ENCODE measurements around the gene RPL3. TPM values are rescaled to one million over a fixed set of nuclear protein-coding genes. Genes with fewer than 3 reads are reported as not detected.
A peak's percentile ranks its signal among the peaks of the same experiment; 100 is the strongest.

The RPL3 gene
- total and polyA plus RNA-seq, 2 donors (not counting 1 experiment from before 2014, with no cell fraction given), result 2,665 to 5,418 TPM

DNA sequence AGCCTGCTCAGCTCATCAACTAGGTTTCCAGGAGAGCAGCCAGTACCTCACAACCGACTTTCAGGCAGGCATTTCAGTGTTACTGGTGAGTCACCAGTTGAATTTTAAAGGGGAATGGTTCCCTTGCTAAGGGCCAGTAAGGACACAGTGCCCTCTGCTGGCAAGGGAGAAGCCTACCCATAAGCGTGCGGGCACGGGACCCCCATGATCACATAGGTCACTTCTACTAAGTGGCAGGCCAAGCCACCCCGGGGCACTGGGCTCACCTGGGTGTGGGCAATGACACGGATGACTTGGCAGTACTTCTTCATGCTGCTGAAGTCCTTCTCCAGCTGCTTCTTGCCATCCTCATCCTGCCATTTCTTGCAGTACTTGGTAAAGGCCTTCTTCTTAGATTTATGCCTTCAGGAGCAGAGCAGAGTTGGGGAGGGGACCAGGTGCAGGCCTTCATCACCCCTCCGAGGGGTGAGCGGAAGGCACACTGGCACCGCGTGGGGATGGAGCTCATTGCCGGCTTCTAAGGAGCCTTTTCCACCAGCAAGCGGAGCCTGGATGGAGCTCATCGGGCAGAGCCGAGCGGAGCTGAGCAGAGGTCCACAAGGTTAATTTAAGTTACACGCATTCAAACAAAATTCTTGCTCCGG is 2.9 kb downstream of the RPL3 start:
- DNase-seq (peak; percentile 81), ATAC-seq (ENCODE audit: low read depth) (peak; percentile 12)
- Histone ChIP-seq H3K27ac (ENCODE audit: low read length in 2 of 2) (no peak overlapping the region), H4K20me1 (ENCODE audit: control insufficient read depth, insufficient read depth, low read length, poor library complexity, severe bottlenecking) (peaks cover 72% of the 10 kb centered on the region), H3K4me1 (ENCODE audit: control insufficient read depth in 2 of 2, insufficient read depth in 2 of 2, low read length in 2 of 2) (peaks cover 27 to 38% of the 10 kb centered on the region in 2 donors), H3K36me3 (replicated peaks in 1 of 2; ENCODE audit: control extremely low read depth in 1 of 2, control insufficient read depth in 1 of 2, extremely low read depth in 1 of 2, insufficient read depth in 2 of 2, low read length in 1 of 2) (peaks cover 2 to 71% of the 10 kb centered on the region in 2 experiments), H2AFZ (ENCODE audit: insufficient read depth, low read depth, low read length, poor library complexity, severe bottlenecking) (no peak overlapping the region), H3K9ac (ENCODE audit: low read length) (no peak overlapping the region), H3K9me3 (ENCODE audit: control extremely low read depth in 1 of 3, control insufficient read depth in 2 of 3, insufficient read depth in 1 of 3, low read length in 2 of 3) (no peaks in the 10 kb centered on the region), H3K4me2 (replicated peaks; ENCODE audit: low read depth, low read length, poor library complexity, severe bottlenecking) (peak overlapping the region; percentile 98), H3K4me3 (ENCODE audit: control extremely low read depth in 1 of 5, extremely low read depth in 1 of 5, insufficient read depth in 1 of 5, low read depth in 2 of 5, low read length in 4 of 5) (no peak overlapping the region), H3K79me2 (ENCODE audit: control insufficient read depth, insufficient read depth, low read length) (peaks cover 30% of the 10 kb centered on the region), H3K27me3 (replicated peaks in 1 of 4; ENCODE audit: control extremely low read depth in 1 of 4, control insufficient read depth in 3 of 4, insufficient read depth in 4 of 4, low read length in 3 of 4) (no peaks in the 10 kb centered on the region)
- Mint-ChIP-seq H3K27me3 (no peaks in the 10 kb centered on the region), H3K27ac (peak overlapping the region; percentile 68), H3K9me3 (ENCODE audit: insufficient read depth) (no peaks in the 10 kb centered on the region), H3K4me3 (peak overlapping the region; percentile 19), H3K4me1 (peaks cover 39% of the 10 kb centered on the region)
- intact Hi-C loops (cut with micrococcal nuclease), result loop anchor here (1.0 to 5.0 kb wide), 4 partner anchors 145 to 609 kb away; partner anchors contain the start of genes GTPBP1 and SUN2
- ChIA-PET CTCF (interaction anchor here (0.9 to 7.9 kb wide), 31 partner anchors 10 to 722 kb away, joined by 3 to 171 read pairs (median 5); partner anchors contain the start of genes APOBEC3B, CBX6 and RPS19BP1), POLR2A (interaction anchor here (0.6 to 4.3 kb wide), 7 partner anchors 24 to 252 kb away, joined by 3 to 17 read pairs (median 3); partner anchors contain the start of genes ATF4 and CBX7)
- WGBS (ENCODE audit: insufficient coverage), result 57% methylated on average over 12 of the region's 17 CpGs
- no peak for TF ChIP-seq EZH2 (IDR thresholded peaks at IDR 0.05; ENCODE audit: borderline replicate concordance, insufficient read depth, low read depth, low read length, poor library complexity, severe bottlenecking)
- TF ChIP-seq CTCF (IDR thresholded peaks at IDR 0.05), result peak; percentile 79

GRCh38 chr22:39315389-39315788 is 4.0 kb downstream of the RPL3 start:
- CTCF ChIA-PET, result interaction anchor here (0.9 to 7.9 kb wide), 14 partner anchors 9 to 724 kb away, joined by 3 to 171 read pairs (median 6); partner anchors contain the start of genes CBX6 and RPS19BP1
- H3K4me3 Mint-ChIP-seq, result no peak overlapping the region
- Histone ChIP-seq H3K4me1 (ENCODE audit: control insufficient read depth in 2 of 2, insufficient read depth in 2 of 2, low read length in 2 of 2) (peaks cover 27 to 41% of the 10 kb centered on the region in 2 donors), H4K20me1 (ENCODE audit: control insufficient read depth, insufficient read depth, low read length, poor library complexity, severe bottlenecking) (peaks cover 72% of the 10 kb centered on the region), H3K36me3 (replicated peaks in 1 of 2; ENCODE audit: control extremely low read depth in 1 of 2, control insufficient read depth in 1 of 2, extremely low read depth in 1 of 2, insufficient read depth in 2 of 2, low read length in 1 of 2) (peaks cover 2 to 72% of the 10 kb centered on the region in 2 experiments), H3K9me3 (ENCODE audit: control extremely low read depth in 1 of 3, control insufficient read depth in 2 of 3, insufficient read depth in 1 of 3, low read length in 2 of 3) (no peaks in the 10 kb centered on the region), H3K79me2 (ENCODE audit: control insufficient read depth, insufficient read depth, low read length) (peaks cover 30% of the 10 kb centered on the region), H2AFZ (ENCODE audit: insufficient read depth, low read depth, low read length, poor library complexity, severe bottlenecking) (no peak overlapping the region), H3K4me3 (ENCODE audit: control extremely low read depth in 1 of 5, extremely low read depth in 1 of 5, insufficient read depth in 1 of 5, low read depth in 2 of 5, low read length in 4 of 5) (no peak overlapping the region), H3K9ac (ENCODE audit: low read length) (no peak overlapping the region), H3K4me2 (replicated peaks; ENCODE audit: low read depth, low read length, poor library complexity, severe bottlenecking) (no peak overlapping the region), H3K27ac (ENCODE audit: low read length in 2 of 2) (no peak overlapping the region), H3K27me3 (replicated peaks in 1 of 4; ENCODE audit: control extremely low read depth in 1 of 4, control insufficient read depth in 3 of 4, insufficient read depth in 4 of 4, low read length in 3 of 4) (no peaks in the 10 kb centered on the region)
- POLR2A ChIA-PET, result interaction anchor here (0.6 to 4.3 kb wide), 3 partner anchors 145 to 1463 kb away, joined by 3 to 17 read pairs (median 4); no protein-coding TSS in a partner anchor
- H3K9me3 Mint-ChIP-seq (ENCODE audit: insufficient read depth), result no peaks in the 10 kb centered on the region
- peaks cover 42% of the 10 kb centered on the region for H3K4me1 Mint-ChIP-seq
- 97% methylated on average over 13 of the region's 13 CpGs for WGBS (ENCODE audit: insufficient coverage)
- DNase-seq (no peak), ATAC-seq (ENCODE audit: low read depth) (no peak)
- H3K27me3 Mint-ChIP-seq, result no peaks in the 10 kb centered on the region
- TF ChIP-seq CTCF (IDR thresholded peaks at IDR 0.05), result no peak
- TF ChIP-seq EZH2 (IDR thresholded peaks at IDR 0.05; ENCODE audit: borderline replicate concordance, insufficient read depth, low read depth, low read length, poor library complexity, severe bottlenecking), result no peak
- intact Hi-C loops (cut with micrococcal nuclease), result loop anchor here (5.0 kb wide), 2 partner anchors 558 to 608 kb away; partner anchors contain the start of genes GTPBP1 and SUN2
- no peak overlapping the region for H3K27ac Mint-ChIP-seq

All from B cell (primary cell).